Measurements from ENCODE around the gene SLC25A23.

GRCh38 chr19:6393983-6394412 is 65.6 kb downstream of the SLC25A23 start:
- no peak for TF ChIP-seq CTCF (IDR thresholded peaks at IDR 0.05 in 8 of 11, conservative IDR thresholded peaks at IDR 0.05 in 3 of 11)
- no peak for TF ChIP-seq POLR2AphosphoS5 (IDR thresholded peaks at IDR 0.05)

Data from spleen (tissue), 7 donors.